A549 (cell line): ENCODE data around the gene PPP2R5B. TPM values are rescaled to one million over a fixed set of nuclear protein-coding genes. Genes with fewer than 3 reads are reported as not detected.
A peak's percentile ranks its signal among the peaks of the same experiment; 100 is the strongest.

Source experiments
- ATAC-seq, 2 experiments: fragments of 200-7000 bp in 1 of 2; fragments of >200 bp in 1 of 2; cut with Nextera tagmentation in 1 of 2; cut with Tn5 transposase in 1 of 2; 3 replicates each; pipeline versions ENCODE4 v1.8.0 to v1.9.1; 2018 to 2020; ENCODE audit warnings: mild to moderate bottlenecking in 1 of 2, moderate library complexity in 1 of 2
- CTCF ChIA-PET: fragments of 300-600 bp; sonication (Branson Sonifier 250); formaldehyde crosslinking; extraction: SDS; loops from one replicate; lab custom pipeline; 2021; ENCODE audit warnings: antibody characterized with exemption, inconsistent platforms; lab: Yijun Ruan, JAX
- POLR2A ChIA-PET: fragments of 350-600 bp; formaldehyde crosslinking; extraction: SDS; loops from one replicate; lab custom pipeline; 2021; ENCODE audit warnings: antibody characterized with exemption, inconsistent platforms; lab: Yijun Ruan, JAX
- DNase-seq, 2 experiments: peaks; one replicate each; pipeline versions ENCODE4 v3.0.0 to v3.0.0-alpha.2; 2011 to 2016; ENCODE audit warnings: low read depth in 1 of 2, low spot score in 1 of 2
- FAIRE-seq: peaks from 2 replicates; lab custom pipeline; 2011; peaks lifted over from hg19 to GRCh38; lab: Jason Lieb, UNC
- H3K27ac ChIP-seq, 2 experiments: fragments of >200 bp; sonication (Bioruptor Twin); formaldehyde crosslinking; 3 replicates each; pipeline ENCODE4 v1.5.1; 2016 to 2017
- H3K4me1 ChIP-seq: fragments of >200 bp; sonication (Bioruptor Twin); formaldehyde crosslinking; 3 replicates; pipeline ENCODE4 v1.6.1; 2016
- H3K4me2 ChIP-seq: fragments of >200 bp; sonication (Bioruptor Twin); formaldehyde crosslinking; 3 replicates; pipeline ENCODE4 v1.6.1; 2016
- H3K4me3 ChIP-seq: fragments of >200 bp; sonication (Bioruptor Twin); formaldehyde crosslinking; 3 replicates; pipeline ENCODE4 v1.5.1; 2016
- H3K9me3 ChIP-seq: fragments of >200 bp; sonication (Bioruptor Twin); formaldehyde crosslinking; 3 replicates; pipeline ENCODE4 v1.6.1; 2016
- ATOH8 ChIP-seq: fragments of 250-450 bp; sonication (Bioruptor Pico); IDR thresholded peaks from 2 replicates; pipeline ENCODE4 v1.5.0; 2020; ENCODE audit warnings: low read depth, mild to moderate bottlenecking, moderate library complexity
- CBX8 ChIP-seq: fragments of 200-600 bp; sonication (generic); IDR thresholded peaks from 2 replicates; pipeline ENCODE4 v1.6.1; 2016
- E2F6 ChIP-seq: IDR thresholded peaks from 2 replicates; pipeline ENCODE4 v1.6.1; 2012; ENCODE audit warnings: low read depth, borderline replicate concordance
- ELK1 ChIP-seq: fragments of 150-350 bp; IDR thresholded peaks from 2 replicates; pipeline ENCODE4 v1.6.1; 2014; ENCODE audit warnings: low read depth, mild to moderate bottlenecking, low read length
- EP300 ChIP-seq, 2 experiments: fragments of >200 bp; sonication (Bioruptor Twin); formaldehyde crosslinking; IDR thresholded peaks; 2 replicates in 1 of 2; 3 replicates in 1 of 2; pipeline ENCODE4 v1.6.1; 2016 to 2017
- FOSB ChIP-seq: fragments of 250-450 bp; sonication (Bioruptor Pico); IDR thresholded peaks from 2 replicates; pipeline ENCODE4 v1.5.0; 2020; ENCODE audit warnings: mild to moderate bottlenecking, moderate library complexity
- FOSL2 ChIP-seq, 2 experiments: fragments of 450-650 bp in 1 of 2; fragments of >200 bp in 1 of 2; sonication (Bioruptor Twin) in 1 of 2; formaldehyde crosslinking; IDR thresholded peaks; 2 replicates each; pipeline versions ENCODE4 v1.5.0 to v1.6.1; 2016 to 2020; ENCODE audit warnings: mild to moderate bottlenecking in 1 of 2, moderate library complexity in 1 of 2
- FOXS1 ChIP-seq: fragments of 250-450 bp; sonication (Bioruptor Pico); IDR thresholded peaks from 2 replicates; pipeline ENCODE4 v1.5.0; 2020; ENCODE audit warnings: mild to moderate bottlenecking, moderate library complexity
- JUN ChIP-seq, 2 experiments: fragments of >200 bp; sonication (Bioruptor Twin); formaldehyde crosslinking; IDR thresholded peaks; 2 replicates in 1 of 2; 3 replicates in 1 of 2; pipeline ENCODE4 v1.6.1; 2016 to 2017
- JUNB ChIP-seq: fragments of >200 bp; sonication (Bioruptor Twin); formaldehyde crosslinking; IDR thresholded peaks from 2 replicates; pipeline ENCODE4 v1.6.1; 2016
- KDM5A ChIP-seq: fragments of 200-600 bp; sonication (generic); IDR thresholded peaks from 2 replicates; pipeline ENCODE4 v1.6.1; 2016; ENCODE audit warnings: antibody characterized with exemption, mild to moderate bottlenecking
- MAX ChIP-seq: IDR thresholded peaks from 2 replicates; pipeline ENCODE4 v1.6.1; 2012
- NFE2L2 ChIP-seq: fragments of 150-350 bp; conservative IDR thresholded peaks from 2 replicates; pipeline ENCODE4 v1.6.1; 2014; ENCODE audit warnings: low read length
- NPAS2 ChIP-seq: fragments of 250-450 bp; sonication (Bioruptor Pico); IDR thresholded peaks from 2 replicates; pipeline ENCODE4 v1.8.0; 2022; ENCODE audit warnings: mild to moderate bottlenecking, moderate library complexity, borderline replicate concordance
- PBX3 ChIP-seq: IDR thresholded peaks from 2 replicates; pipeline ENCODE4 v1.6.1; 2012
- PHF8 ChIP-seq: fragments of 200-600 bp; sonication (generic); IDR thresholded peaks from 2 replicates; pipeline ENCODE4 v1.6.1; 2016; ENCODE audit warnings: low read depth, mild to moderate bottlenecking, antibody characterized with exemption, moderate library complexity, borderline replicate concordance
- POLR2A ChIP-seq: IDR thresholded peaks from 2 replicates; pipeline ENCODE4 v1.6.1; 2012; ENCODE audit warnings: mild to moderate bottlenecking, low read length
- POLR2AphosphoS2 ChIP-seq: conservative IDR thresholded peaks from 2 replicates; pipeline ENCODE4 v1.6.1; 2012; ENCODE audit warnings: low read length, improper control_type of control experiment, inconsistent platforms
- REST ChIP-seq: fragments of 200-600 bp; sonication (generic); IDR thresholded peaks from 2 replicates; pipeline ENCODE4 v1.6.1; 2016; ENCODE audit warnings: antibody characterized with exemption, mild to moderate bottlenecking, moderate library complexity
- RNF2 ChIP-seq: fragments of 200-600 bp; sonication (generic); IDR thresholded peaks from 2 replicates; pipeline ENCODE4 v1.6.1; 2016; ENCODE audit warnings: low read depth, mild to moderate bottlenecking, antibody characterized with exemption, moderate library complexity, borderline replicate concordance
- SMC3 ChIP-seq: fragments of >200 bp; sonication (Bioruptor Twin); formaldehyde crosslinking; IDR thresholded peaks from 3 replicates; pipeline ENCODE4 v1.6.1; 2018; ENCODE audit warnings: inconsistent platforms
- ZNF302 ChIP-seq: fragments of 250-450 bp; sonication (Bioruptor Pico); IDR thresholded peaks from 2 replicates; pipeline ENCODE4 v1.9.0; 2021; ENCODE audit warnings: inconsistent platforms, mild to moderate bottlenecking, moderate library complexity
- WGBS: methylation state at CpG from one replicate; pipeline ENCODE4 v1.1.6; 2017; ENCODE audit errors: missing lambda C conversion rate; 5-methylcytosine and 5-hydroxymethylcytosine counted together
- polyA plus RNA-seq, 4 experiments: library from polyadenylated mRNA; depleted of rRNA in 3 of 4; stranded (reverse); fragments of >200 nt; fragmentation: RNase III in 1 of 4; extraction: RNeasy Plus Mini Kit Qiagen cat#74134 plus additional on column Dnase treatment in 1 of 4; gene quantifications; 2 replicates in 3 of 4; 3 replicates in 1 of 4; pipeline ENCODE4 v1.2.3, GENCODE V29; 2011 to 2017

Gene PPP2R5B
- polyA plus RNA-seq, 2 of the 4 experiments (the other 2 are of a cell fraction), result 5.7 to 6.9 TPM

GRCh38 chr11:64934682-64935358 lies 10.3 kb downstream of the PPP2R5B start (continued):
- TF ChIP-seq PHF8 (no peak), FOXS1 (CRISPR knock-in tag) (no peak), ELK1 (no peak), PBX3 (no peak), POLR2A (no peak), NFE2L2 (no peak), NPAS2 (CRISPR knock-in tag) (no peak), JUN (IDR thresholded peaks at IDR 0.05) (no peak)

GRCh38 chr11:64935359-64936081 lies 11.0 kb downstream of the PPP2R5B start, which contains the start of gene GPHA2:
Gene GPHA2 (minus strand): TSS chr11:64935893. CDS start chr11:64935460, 433 bp downstream.
- no peak within 1 kb of the TSS for H3K27ac ChIP-seq
- ChIA-PET CTCF (interaction anchor here (0.9 to 3.2 kb wide), 8 partner anchors 11 to 79 kb away, joined by 3 to 11 read pairs (median 4); partner anchors contain the start of genes ARL2, BATF2 and PPP2R5B), POLR2A (no interaction called here)
- TF ChIP-seq POLR2AphosphoS2 (no peak), MAX (no peak), FOSL2 (IDR thresholded peaks at IDR 0.05) (no peak), FOSL2 (CRISPR knock-in tag; IDR thresholded peaks at IDR 0.05) (no peak), KDM5A (no peak), SMC3 (no peak), REST (no peak), JUNB (no peak), POLR2A (no peak), ATOH8 (CRISPR knock-in tag) (no peak), EP300 (IDR thresholded peaks at IDR 0.05) (no peak), CBX8 (no peak), RNF2 (no peak), FOSB (CRISPR knock-in tag) (no peak), E2F6 (no peak), ZNF302 (no peak)
- H3K9me3 ChIP-seq, result no peaks in the 10 kb centered on the region
- WGBS, result 85% methylated on average over 13 of the region's 14 CpGs
- no peak within 1 kb of the TSS for H3K4me2 ChIP-seq
- no peaks in the 10 kb centered on the region for H3K4me1 ChIP-seq
- no peak for DNase-seq
- ATAC-seq, result peak in 1 of 2 experiments; percentile 19; a peak in 1 of 6 replicates
- FAIRE-seq, result no peak
- H3K4me3 ChIP-seq, result no peak within 1 kb of the TSS
